HEK293 (cell line): Measurements from ENCODE around the gene CPT1A.

Source experiments
- YY1 ChIP-seq: fragments of 450-650 bp; formaldehyde crosslinking; IDR thresholded peaks from 2 replicates; pipeline ENCODE4 v1.5.1; 2018; ENCODE audit warnings: missing biosample characterization, missing genetic modification characterization
- ZNF138 ChIP-seq: fragments of 450-650 bp; formaldehyde crosslinking; IDR thresholded peaks from 2 replicates; pipeline ENCODE4 v1.5.1; 2016; ENCODE audit warnings: missing biosample characterization, missing genetic modification characterization, borderline replicate concordance
- ZNF626 ChIP-seq: fragments of 450-650 bp; sonication (Bioruptor Pico); formaldehyde crosslinking; IDR thresholded peaks from 2 replicates; pipeline ENCODE4 v1.5.1; 2018; ENCODE audit warnings: missing biosample characterization, missing genetic modification characterization, inconsistent platforms
- TF ChIP-seq, protein P1 (sequence below): fragments of 450-650 bp; formaldehyde crosslinking; IDR thresholded peaks from 2 replicates; pipeline ENCODE4 v1.5.1; 2016; ENCODE audit warnings: missing biosample characterization, missing genetic modification characterization
- TF ChIP-seq, protein P2 (sequence below): fragments of 450-650 bp; formaldehyde crosslinking; IDR thresholded peaks from 2 replicates; pipeline ENCODE4 v1.5.1; 2017; ENCODE audit warnings: missing biosample characterization, missing genetic modification characterization

DNA sequence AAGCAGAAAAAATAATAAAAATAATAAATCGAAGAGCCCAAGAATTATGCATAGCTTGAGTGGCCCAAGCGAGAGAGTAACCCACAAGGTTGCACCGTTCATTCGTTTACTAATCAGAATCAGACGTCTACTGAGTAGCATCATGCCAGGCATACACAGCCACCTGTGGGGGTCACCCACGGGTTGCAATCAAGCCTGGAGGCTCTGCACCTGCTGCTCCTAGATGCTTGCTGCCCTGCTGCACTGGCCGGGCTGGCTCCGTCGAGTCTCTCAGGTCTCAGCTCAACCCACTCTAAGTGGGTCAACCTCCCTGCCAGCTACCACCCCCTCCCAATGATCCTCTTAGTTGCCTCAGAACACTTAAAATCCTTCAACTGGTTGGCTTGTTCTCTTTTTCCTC, 88.4 kb downstream of the CPT1A start:
- TF ChIP-seq, protein P1, sequence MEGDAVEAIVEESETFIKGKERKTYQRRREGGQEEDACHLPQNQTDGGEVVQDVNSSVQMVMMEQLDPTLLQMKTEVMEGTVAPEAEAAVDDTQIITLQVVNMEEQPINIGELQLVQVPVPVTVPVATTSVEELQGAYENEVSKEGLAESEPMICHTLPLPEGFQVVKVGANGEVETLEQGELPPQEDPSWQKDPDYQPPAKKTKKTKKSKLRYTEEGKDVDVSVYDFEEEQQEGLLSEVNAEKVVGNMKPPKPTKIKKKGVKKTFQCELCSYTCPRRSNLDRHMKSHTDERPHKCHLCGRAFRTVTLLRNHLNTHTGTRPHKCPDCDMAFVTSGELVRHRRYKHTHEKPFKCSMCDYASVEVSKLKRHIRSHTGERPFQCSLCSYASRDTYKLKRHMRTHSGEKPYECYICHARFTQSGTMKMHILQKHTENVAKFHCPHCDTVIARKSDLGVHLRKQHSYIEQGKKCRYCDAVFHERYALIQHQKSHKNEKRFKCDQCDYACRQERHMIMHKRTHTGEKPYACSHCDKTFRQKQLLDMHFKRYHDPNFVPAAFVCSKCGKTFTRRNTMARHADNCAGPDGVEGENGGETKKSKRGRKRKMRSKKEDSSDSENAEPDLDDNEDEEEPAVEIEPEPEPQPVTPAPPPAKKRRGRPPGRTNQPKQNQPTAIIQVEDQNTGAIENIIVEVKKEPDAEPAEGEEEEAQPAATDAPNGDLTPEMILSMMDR (tag by site-specific recombination), result no peak
- TF ChIP-seq, protein P2, sequence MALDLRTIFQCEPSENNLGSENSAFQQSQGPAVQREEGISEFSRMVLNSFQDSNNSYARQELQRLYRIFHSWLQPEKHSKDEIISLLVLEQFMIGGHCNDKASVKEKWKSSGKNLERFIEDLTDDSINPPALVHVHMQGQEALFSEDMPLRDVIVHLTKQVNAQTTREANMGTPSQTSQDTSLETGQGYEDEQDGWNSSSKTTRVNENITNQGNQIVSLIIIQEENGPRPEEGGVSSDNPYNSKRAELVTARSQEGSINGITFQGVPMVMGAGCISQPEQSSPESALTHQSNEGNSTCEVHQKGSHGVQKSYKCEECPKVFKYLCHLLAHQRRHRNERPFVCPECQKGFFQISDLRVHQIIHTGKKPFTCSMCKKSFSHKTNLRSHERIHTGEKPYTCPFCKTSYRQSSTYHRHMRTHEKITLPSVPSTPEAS (tag by site-specific recombination), result no peak
- TF ChIP-seq ZNF626, result no peak
- no peak for TF ChIP-seq YY1 (tag by site-specific recombination)
- TF ChIP-seq ZNF138 (tag by site-specific recombination), result no peak
